GM12878 (cell line): Measurements from ENCODE around the gene PPDPF. TPM values are rescaled to one million over a fixed set of nuclear protein-coding genes. Genes with fewer than 3 reads are reported as not detected.

Experiments
- ATAC-seq: fragments of 200-7000 bp; cut with Tn5 transposase; 3 replicates; pipeline ENCODE4 v1.9.1; 2020; ENCODE audit warnings: mild to moderate bottlenecking, moderate library complexity
- BruUV-seq: library from RNA; stranded (reverse); fragments of 400-500 nt; replicated peaks from 2 replicates; lab custom pipeline; 2021; lab: Mats Ljungman, UMichigan
- CTCF ChIA-PET: fragments of 300-600 bp; sonication (Branson Sonifier 250); formaldehyde crosslinking; extraction: SDS; loops from one replicate; lab custom pipeline; 2021; ENCODE audit warnings: inconsistent platforms; lab: Yijun Ruan, JAX
- POLR2A ChIA-PET: fragments of 350-600 bp; formaldehyde crosslinking; extraction: SDS; loops from one replicate; lab custom pipeline; 2021; ENCODE audit warnings: inconsistent platforms; lab: Charles Lee
- RAD21 ChIA-PET: fragments of 300-600 bp; sonication (Branson Sonifier 250); formaldehyde crosslinking; loops from one replicate; lab custom pipeline; 2023; ENCODE audit warnings: antibody characterized with exemption; ENCODE audit not compliant: unreplicated experiment; lab: Charles Lee
- SMC1A ChIA-PET: fragments of 300-600 bp; sonication (Branson Sonifier 250); formaldehyde crosslinking; loops from one replicate; lab custom pipeline; 2023; ENCODE audit not compliant: unreplicated experiment, uncharacterized antibody; lab: Charles Lee
- DNase-seq: peaks from one replicate; pipeline ENCODE4 v3.0.0-alpha.2; 2011; ENCODE audit warnings: low read depth, low spot score
- FAIRE-seq: peaks from 3 replicates; lab custom pipeline; 2011; peaks lifted over from hg19 to GRCh38; lab: Jason Lieb, UNC
- H2AFZ ChIP-seq: 2 replicates; pipeline ENCODE4 v1.6.0; 2011; ENCODE audit warnings: low read depth, low read length, control low read depth; ENCODE audit not compliant: control insufficient read depth
- H3K27ac ChIP-seq: 2 replicates; pipeline ENCODE4 v1.5.1; 2011; ENCODE audit warnings: control low read depth; ENCODE audit not compliant: control insufficient read depth, insufficient read depth
- H3K27me3 ChIP-seq, 2 experiments: replicated peaks in 1 of 2; 2 replicates each; pipeline versions ENCODE4 v1.6.0 to v1.6.1; 2011; ENCODE audit warnings: low read length in 1 of 2; ENCODE audit not compliant: control insufficient read depth in 2 of 2, insufficient read depth in 2 of 2
- H3K36me3 ChIP-seq, 2 experiments: 2 replicates each; pipeline ENCODE4 v1.5.1; 2011; ENCODE audit warnings: low read length in 1 of 2; ENCODE audit not compliant: control insufficient read depth in 2 of 2, insufficient read depth in 2 of 2
- H3K4me1 ChIP-seq: 2 replicates; pipeline ENCODE4 v1.6.1; 2011; ENCODE audit warnings: mild to moderate bottlenecking, low read length, moderate library complexity, mixed read lengths; ENCODE audit not compliant: control insufficient read depth, insufficient read depth
- H3K4me2 ChIP-seq: 2 replicates; pipeline ENCODE4 v1.6.0; 2011; ENCODE audit warnings: control low read depth; ENCODE audit not compliant: control insufficient read depth, insufficient read depth
- H3K4me3 ChIP-seq: fragments of 200-600 bp; sonication (generic); 2 replicates; pipeline ENCODE4 v1.5.1; 2016
- H3K79me2 ChIP-seq: 2 replicates; pipeline ENCODE4 v1.6.0; 2011; ENCODE audit warnings: low read length; ENCODE audit not compliant: control insufficient read depth, insufficient read depth
- H3K9ac ChIP-seq: 2 replicates; pipeline ENCODE4 v1.8.0; 2011; ENCODE audit warnings: low read length, control low read depth, mixed read lengths; ENCODE audit not compliant: control insufficient read depth, insufficient read depth
- H3K9me3 ChIP-seq: replicated peaks from 3 replicates; pipeline ENCODE4 v1.5.1; 2011; ENCODE audit warnings: mild to moderate bottlenecking, low read length; ENCODE audit not compliant: control insufficient read depth, insufficient read depth
- H4K20me1 ChIP-seq: 2 replicates; pipeline ENCODE4 v1.6.0; 2011; ENCODE audit not compliant: control insufficient read depth, insufficient read depth
- BCL3 ChIP-seq: IDR thresholded peaks from 2 replicates; pipeline ENCODE4 v1.6.1; 2011; ENCODE audit warnings: borderline replicate concordance, low read depth, mild to moderate bottlenecking, moderate library complexity, low read length; ENCODE audit not compliant: insufficient read depth, poor library complexity, severe bottlenecking
- BHLHE40 ChIP-seq, 2 experiments: fragments of 450-650 bp in 1 of 2; IDR thresholded peaks; 2 replicates each; pipeline ENCODE4 v1.6.1; 2011 to 2017; ENCODE audit warnings: low read depth in 2 of 2, borderline replicate concordance in 1 of 2, improper control_type of control experiment in 1 of 2, low read length in 1 of 2, mild to moderate bottlenecking in 1 of 2
- CBX3 ChIP-seq: fragments of 200-600 bp; sonication (generic); IDR thresholded peaks from 2 replicates; pipeline ENCODE4 v1.6.1; 2016; ENCODE audit warnings: low read depth, borderline replicate concordance
- EP300 ChIP-seq, 2 experiments: fragments of 150-350 bp in 1 of 2; IDR thresholded peaks; 2 replicates each; pipeline ENCODE4 v1.6.1; 2011 to 2012; ENCODE audit warnings: low read depth in 2 of 2, low read length in 2 of 2, borderline replicate concordance in 1 of 2, improper control_type of control experiment in 1 of 2, inconsistent platforms in 1 of 2; ENCODE audit not compliant: control insufficient read depth in 1 of 2
- HDAC2 ChIP-seq: fragments of 200-600 bp; sonication (generic); IDR thresholded peaks from 2 replicates; pipeline ENCODE4 v1.6.1; 2017
- IKZF1 ChIP-seq: fragments of 450-650 bp; conservative IDR thresholded peaks from 2 replicates; pipeline ENCODE4 v1.6.1; 2017; ENCODE audit warnings: antibody characterized with exemption, mild to moderate bottlenecking
- IKZF2 ChIP-seq, 2 experiments: fragments of 450-650 bp; IDR thresholded peaks; 2 replicates each; pipeline ENCODE4 v1.6.1; 2017; ENCODE audit warnings: mild to moderate bottlenecking in 2 of 2, moderate library complexity in 2 of 2
- MXI1 ChIP-seq: fragments of 150-350 bp; IDR thresholded peaks from 2 replicates; pipeline ENCODE4 v1.6.1; 2011; ENCODE audit warnings: low read depth, mild to moderate bottlenecking, inconsistent platforms, low read length, improper control_type of control experiment
- NR2C2 ChIP-seq: IDR thresholded peaks from 2 replicates; pipeline ENCODE4 v1.6.1; 2011; ENCODE audit warnings: borderline replicate concordance, low read depth; ENCODE audit not compliant: control insufficient read depth, insufficient read length
- PAX5 ChIP-seq: IDR thresholded peaks from 2 replicates; pipeline ENCODE4 v1.6.1; 2011; ENCODE audit warnings: low read depth, low read length, borderline replicate concordance
- PKNOX1 ChIP-seq: fragments of 450-650 bp; IDR thresholded peaks from 2 replicates; pipeline ENCODE4 v1.6.1; 2016; ENCODE audit warnings: mild to moderate bottlenecking
- POLR2A ChIP-seq: IDR thresholded peaks from 2 replicates; pipeline ENCODE4 v1.6.1; 2011; ENCODE audit warnings: low read depth, mild to moderate bottlenecking, low read length
- POLR2AphosphoS2 ChIP-seq: IDR thresholded peaks from 2 replicates; pipeline ENCODE4 v1.6.1; 2011; ENCODE audit warnings: low read depth, mild to moderate bottlenecking, low read length, improper control_type of control experiment, moderate library complexity
- RUNX3 ChIP-seq: IDR thresholded peaks from 2 replicates; pipeline ENCODE4 v1.6.1; 2012; ENCODE audit warnings: low read length, inconsistent platforms
- SP1 ChIP-seq: IDR thresholded peaks from one replicate; pipeline ENCODE4 v1.6.1; 2011; ENCODE audit warnings: low read depth, low read length
- SPI1 ChIP-seq: IDR thresholded peaks from 2 replicates; pipeline ENCODE4 v1.6.1; 2011; ENCODE audit warnings: low read depth, mild to moderate bottlenecking, low read length, moderate library complexity, borderline replicate concordance; ENCODE audit not compliant: insufficient read depth
- SREBF2 ChIP-seq: IDR thresholded peaks from 2 replicates; pipeline ENCODE4 v1.6.1; 2012; ENCODE audit warnings: mild to moderate bottlenecking, low read length
- SRF ChIP-seq, 2 experiments: IDR thresholded peaks; 2 replicates each; pipeline ENCODE4 v1.6.1; 2011; ENCODE audit warnings: low read depth in 2 of 2, low read length in 2 of 2, mild to moderate bottlenecking in 1 of 2, moderate library complexity in 1 of 2
- ZBTB33 ChIP-seq: fragments of 450-650 bp; IDR thresholded peaks from 2 replicates; pipeline ENCODE4 v1.6.1; 2017; ENCODE audit warnings: mild to moderate bottlenecking
- ZSCAN29 ChIP-seq: fragments of 450-650 bp; IDR thresholded peaks from 2 replicates; pipeline ENCODE4 v1.6.1; 2017; ENCODE audit warnings: mild to moderate bottlenecking, moderate library complexity
- WGBS: methylation state at CpG from one replicate; pipeline ENCODE4 v1.1.6; 2016; ENCODE audit warnings: low lambda C conversion rate; ENCODE audit not compliant: insufficient replicate concordance, insufficient coverage; ENCODE audit errors: missing lambda C conversion rate; 5-methylcytosine and 5-hydroxymethylcytosine counted together
- in situ Hi-C: fragments of 300-500 bp; cut with MboI; formaldehyde crosslinking; loops from 9 replicates; pipeline ENCODE4 v1.14.3; 2018; ENCODE audit warnings: mixed read lengths
- intact Hi-C: fragments of 100-400 bp; cut with micrococcal nuclease; formaldehyde crosslinking; loops from one replicate; pipeline ENCODE4 v1.14.2; 2022; ENCODE audit not compliant: unreplicated experiment
- polyA plus RNA-seq, 11 experiments: library from polyadenylated mRNA; depleted of rRNA in 4 of 11; unstranded in 6 of 11; stranded (reverse) in 5 of 11; fragments of >200 nt; fragmentation: Nextera tagmentation in 4 of 11; fragmentation: Illumina TruSeq in 1 of 11; extraction: Ambion mirVana in 4 of 11; extraction: Trizol in 1 of 11; gene quantifications; 1 replicate in 1 of 11; 2 replicates in 10 of 11; pipeline versions ENCODE4 v1.2.1 to v1.2.3, GENCODE V29; 2011 to 2016; ENCODE audit warnings: inconsistent platforms in 2 of 11, missing spikeins in 2 of 11, low read depth in 1 of 11
- total RNA-seq, 4 experiments: library from RNA; depleted of rRNA in 3 of 4; stranded (reverse); fragments of >200 nt in 3 of 4; fragmentation: Illumina TruSeq in 1 of 4; extraction: Trizol in 1 of 4; gene quantifications; 2 replicates each; pipeline versions ENCODE4 v1.2.1 to v1.2.3, GENCODE V29; 2013 to 2021

PPDPF gene
- total and polyA plus RNA-seq, 10 of the 15 experiments (the other 5 are each of a cell fraction or from before 2014, with no cell fraction given) = 0.32 to 154 (median 22.8) TPM

- Histone ChIP-seq H3K4me1 (peaks cover 18% of the 10 kb centered on the region; the same call in 1 of the 2 replicates), H3K27me3 (no peaks in the 10 kb centered on the region), H3K79me2 (no peaks in the 10 kb centered on the region), H3K9ac (no peak overlapping the region), H3K4me3 (no peak overlapping the region), H3K27ac (no peak overlapping the region; the same call in 1 of the 2 replicates), H3K9me3 (no peaks in the 10 kb centered on the region), H3K36me3 (no peaks in the 10 kb centered on the region), H3K4me2 (no peak overlapping the region; the same call in 1 of the 2 replicates), H2AFZ (no peak overlapping the region), H4K20me1 (no peaks in the 10 kb centered on the region)
- ChIA-PET POLR2A (interaction anchor here (0.6 to 1.5 kb wide), 7 partner anchors 9 to 258 kb away, joined by 3 to 5 read pairs (median 3); partner anchors contain the start of gene PPDPF), CTCF (interaction anchor here (1.0 to 1.3 kb wide), 3 partner anchors 10 to 31 kb away, joined by 3 to 9 read pairs (median 4); partner anchors contain the start of gene HELZ2), RAD21 (interaction anchor here (0.6 to 1.7 kb wide), 6 partner anchors 10 to 322 kb away, joined by 3 to 9 read pairs (median 3); partner anchors contain the start of gene HELZ2), SMC1A (interaction anchor here (1.2 kb wide), 1 partner anchor 99 kb away, joined by 4 read pairs; no protein-coding TSS in a partner anchor)
- DNase-seq = no peak
- in situ Hi-C loops = no loop called here
- 0% methylated on average over 10 of the region's 10 CpGs for WGBS
- no TSS peak for BruUV-seq
- peak; percentile 52 for ATAC-seq
- no peak for FAIRE-seq
- intact Hi-C loops = no loop called here
- TF ChIP-seq EP300 (IDR thresholded peaks at IDR 0.05; ENCODE audit: borderline replicate concordance in 1 of 2, control insufficient read depth in 1 of 2, low read depth in 2 of 2, low read length in 2 of 2) = 0 out of 4 replicates have a peak, but pooled peaks of 1 of the 2 experiments have one; percentile 18
- no peak for TF ChIP-seq SRF (IDR thresholded peaks at IDR 0.05; ENCODE audit: low read depth in 2 of 2, low read length in 2 of 2)
- peak; percentile 69 for TF ChIP-seq IKZF1
- no peak for TF ChIP-seq SREBF2
- TF ChIP-seq SP1 = peak; percentile 55
- TF ChIP-seq POLR2AphosphoS2 = no peak
- 0 out of 2 replicates have a peak, but pooled peaks have one; percentile 55 for TF ChIP-seq ZSCAN29
- no peak for TF ChIP-seq CBX3
- TF ChIP-seq HDAC2 = no peak
- 0 out of 2 replicates have a peak, but pooled peaks have one; percentile 20 for TF ChIP-seq PKNOX1
- no peak for TF ChIP-seq ZBTB33
- peak in 1 of 2 experiments; percentile 59; a peak in 1 of 4 replicates for TF ChIP-seq IKZF2 (IDR thresholded peaks at IDR 0.05)
- TF ChIP-seq BCL3 = no peak
- TF ChIP-seq POLR2A = 0 out of 2 replicates have a peak, but pooled peaks have one; percentile 36
- no peak for TF ChIP-seq MXI1
- TF ChIP-seq RUNX3 = peak; percentile 33
- TF ChIP-seq PAX5 = no peak
- no peak for TF ChIP-seq NR2C2
- TF ChIP-seq BHLHE40 (IDR thresholded peaks at IDR 0.05; ENCODE audit: borderline replicate concordance in 1 of 2, low read depth in 2 of 2, low read length in 1 of 2) = peak in 1 of 2 experiments; percentile 55; a peak in 1 of 4 replicates
- TF ChIP-seq SPI1 = 0 out of 2 replicates have a peak, but pooled peaks have one; percentile 9
Observed at GRCh38 chr20:63542696-63543095, 22.1 kb downstream of the PPDPF start.
